ENCODE data around the gene SARS1.
"Not testable (repeated sequence)": the region's sequence is repeated elsewhere in the genome, so short reads cannot be mapped to it uniquely, and the experiment has no call there.

SARS1 gene

GRCh38 chr1:109277434-109278204 lies 63.9 kb downstream of the SARS1 start:
- ATAC-seq, result peak; percentile 69
- Mint-ChIP-seq H3K36me3 (no peaks in the 10 kb centered on the region), H3K27ac (no peak overlapping the region), H3K9me3 (no peaks in the 10 kb centered on the region), H3K4me1 (peaks cover 6% of the 10 kb centered on the region), H3K27me3 (peaks cover 27% of the 10 kb centered on the region), H3K4me3 (no peak overlapping the region)

GRCh38 chr1:109279615-109280278 lies 66.0 kb downstream of the SARS1 start:
- Mint-ChIP-seq H3K27ac (no peak overlapping the region), H3K36me3 (no peaks in the 10 kb centered on the region), H3K27me3 (peaks cover 9% of the 10 kb centered on the region), H3K4me1 (peaks cover 13% of the 10 kb centered on the region), H3K9me3 (no peaks in the 10 kb centered on the region), H3K4me3 (no peak overlapping the region)
- no peak for ATAC-seq

- H3K4me3 Mint-ChIP-seq, result no peak overlapping the region
- no peak overlapping the region for H3K27ac Mint-ChIP-seq
- H3K36me3 Mint-ChIP-seq, result no peaks in the 10 kb centered on the region
- ATAC-seq, result no peak
- peaks cover 13% of the 10 kb centered on the region for H3K4me1 Mint-ChIP-seq
- no peaks in the 10 kb centered on the region for H3K27me3 Mint-ChIP-seq
- no peaks in the 10 kb centered on the region for H3K9me3 Mint-ChIP-seq
Measured at GRCh38 chr1:109280862-109281261, 67.1 kb downstream of the SARS1 start.

GRCh38 chr1:109281680-109282496 lies 68.2 kb downstream of the SARS1 start:
- H3K36me3 Mint-ChIP-seq, result no peaks in the 10 kb centered on the region
- H3K27me3 Mint-ChIP-seq, result no peaks in the 10 kb centered on the region
- peaks cover 13% of the 10 kb centered on the region for H3K4me1 Mint-ChIP-seq
- H3K9me3 Mint-ChIP-seq, result no peaks in the 10 kb centered on the region
- H3K4me3 Mint-ChIP-seq, result peak overlapping the region; percentile 44
- ATAC-seq, result no peak
- H3K27ac Mint-ChIP-seq, result no peak overlapping the region

GRCh38 chr1:109282497-109282951 lies 68.8 kb downstream of the SARS1 start:
- peak overlapping the region; percentile 89 for H3K4me3 Mint-ChIP-seq
- H3K4me1 Mint-ChIP-seq, result peaks cover 7% of the 10 kb centered on the region
- H3K27ac Mint-ChIP-seq, result peak overlapping the region; percentile 60
- ATAC-seq, result no peak
- H3K27me3 Mint-ChIP-seq, result no peaks in the 10 kb centered on the region
- H3K9me3 Mint-ChIP-seq, result no peaks in the 10 kb centered on the region
- no peaks in the 10 kb centered on the region for H3K36me3 Mint-ChIP-seq

- H3K36me3 Mint-ChIP-seq, result no peaks in the 10 kb centered on the region
- peak; percentile 97 for ATAC-seq
- no peaks in the 10 kb centered on the region for H3K9me3 Mint-ChIP-seq
- no peaks in the 10 kb centered on the region for H3K27me3 Mint-ChIP-seq
- H3K4me1 Mint-ChIP-seq, result peaks cover 7% of the 10 kb centered on the region
- peak within 1 kb of the TSS; percentile 89 for H3K4me3 Mint-ChIP-seq
- peak within 1 kb of the TSS; percentile 60 for H3K27ac Mint-ChIP-seq
Measured at GRCh38 chr1:109282952-109283747, 69.4 kb downstream of the SARS1 start, which contains the start of gene PSRC1. TSS of gene PSRC1 (minus strand) at chr1:109283145.

GRCh38 chr1:109283748-109284600 lies 70.3 kb downstream of the SARS1 start:
- H3K4me1 Mint-ChIP-seq, result peaks cover 7% of the 10 kb centered on the region
- peak overlapping the region; percentile 60 for H3K27ac Mint-ChIP-seq

GRCh38 chr1:109286762-109287161 lies 73.0 kb downstream of the SARS1 start:
- not testable (repeated sequence) for H3K9me3 Mint-ChIP-seq, ATAC-seq, H3K27me3 Mint-ChIP-seq, H3K4me1 Mint-ChIP-seq, H3K27ac Mint-ChIP-seq, H3K4me3 Mint-ChIP-seq, H3K36me3 Mint-ChIP-seq

More at GRCh38 chr1:109283748-109284600, 70.3 kb downstream of the SARS1 start:
- peak overlapping the region; percentile 89 for H3K4me3 Mint-ChIP-seq
- no peak for ATAC-seq
- H3K27me3 Mint-ChIP-seq, result no peaks in the 10 kb centered on the region
- no peaks in the 10 kb centered on the region for H3K9me3 Mint-ChIP-seq
- H3K36me3 Mint-ChIP-seq, result no peaks in the 10 kb centered on the region
